ENCODE data around the gene ALAS1. TPM values are rescaled to one million over a fixed set of nuclear protein-coding genes. Genes with fewer than 3 reads are reported as not detected.
A peak's percentile ranks its signal among the peaks of the same experiment; 100 is the strongest.

The ALAS1 gene
- total RNA-seq, 6 experiments from 2014 or later = 73.4 to 783 (median 147) TPM

DNA sequence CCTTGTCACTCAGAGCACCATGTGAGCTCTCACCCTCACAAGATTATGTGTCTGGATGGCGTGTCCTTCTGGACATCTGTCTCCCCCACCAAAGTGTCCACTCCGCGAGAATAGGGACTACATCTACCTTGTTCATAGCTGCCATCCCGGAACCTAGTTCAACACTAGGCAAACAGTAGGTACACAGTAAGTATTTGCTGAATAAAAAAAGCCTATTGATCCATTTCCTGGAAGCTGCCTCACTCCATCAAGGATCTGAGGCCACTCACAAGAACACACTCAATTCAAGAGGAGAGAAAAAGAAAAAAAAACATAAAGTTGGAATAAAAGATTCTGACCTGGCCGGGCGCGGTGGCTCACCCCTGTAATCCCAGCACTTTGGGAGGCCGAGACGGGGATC is 11.2 kb upstream of the ALAS1 start:
- intact Hi-C loops (cut with DNase I) = no loop called here
- no peaks in the 10 kb centered on the region for H3K27me3 ChIP-seq
- no peak for DNase-seq
- H3K4me3 ChIP-seq = peak overlapping the region in 1 of 3 donors; percentile 31
- 73% methylated on average over 9 of the region's 9 CpGs for WGBS (ENCODE audit: insufficient coverage, low coverage, low lambda C conversion rate, missing lambda C conversion rate)
- ATAC-seq = peak in 1 of 4 donors; percentile 30
- peak overlapping the region in 2 of 3 donors; percentile 15 to 100 for H3K27ac ChIP-seq
- no peaks in the 10 kb centered on the region for H3K9me3 ChIP-seq
- peaks cover 0 to 71% (median 20%) of the 10 kb centered on the region in 4 donors for H3K4me1 ChIP-seq
- H3K36me3 ChIP-seq = no peaks in the 10 kb centered on the region
- TF ChIP-seq, protein P1, sequence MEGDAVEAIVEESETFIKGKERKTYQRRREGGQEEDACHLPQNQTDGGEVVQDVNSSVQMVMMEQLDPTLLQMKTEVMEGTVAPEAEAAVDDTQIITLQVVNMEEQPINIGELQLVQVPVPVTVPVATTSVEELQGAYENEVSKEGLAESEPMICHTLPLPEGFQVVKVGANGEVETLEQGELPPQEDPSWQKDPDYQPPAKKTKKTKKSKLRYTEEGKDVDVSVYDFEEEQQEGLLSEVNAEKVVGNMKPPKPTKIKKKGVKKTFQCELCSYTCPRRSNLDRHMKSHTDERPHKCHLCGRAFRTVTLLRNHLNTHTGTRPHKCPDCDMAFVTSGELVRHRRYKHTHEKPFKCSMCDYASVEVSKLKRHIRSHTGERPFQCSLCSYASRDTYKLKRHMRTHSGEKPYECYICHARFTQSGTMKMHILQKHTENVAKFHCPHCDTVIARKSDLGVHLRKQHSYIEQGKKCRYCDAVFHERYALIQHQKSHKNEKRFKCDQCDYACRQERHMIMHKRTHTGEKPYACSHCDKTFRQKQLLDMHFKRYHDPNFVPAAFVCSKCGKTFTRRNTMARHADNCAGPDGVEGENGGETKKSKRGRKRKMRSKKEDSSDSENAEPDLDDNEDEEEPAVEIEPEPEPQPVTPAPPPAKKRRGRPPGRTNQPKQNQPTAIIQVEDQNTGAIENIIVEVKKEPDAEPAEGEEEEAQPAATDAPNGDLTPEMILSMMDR (IDR thresholded peaks at IDR 0.05) = no peak
- TF ChIP-seq POLR2A (IDR thresholded peaks at IDR 0.05) = no peak

DNA sequence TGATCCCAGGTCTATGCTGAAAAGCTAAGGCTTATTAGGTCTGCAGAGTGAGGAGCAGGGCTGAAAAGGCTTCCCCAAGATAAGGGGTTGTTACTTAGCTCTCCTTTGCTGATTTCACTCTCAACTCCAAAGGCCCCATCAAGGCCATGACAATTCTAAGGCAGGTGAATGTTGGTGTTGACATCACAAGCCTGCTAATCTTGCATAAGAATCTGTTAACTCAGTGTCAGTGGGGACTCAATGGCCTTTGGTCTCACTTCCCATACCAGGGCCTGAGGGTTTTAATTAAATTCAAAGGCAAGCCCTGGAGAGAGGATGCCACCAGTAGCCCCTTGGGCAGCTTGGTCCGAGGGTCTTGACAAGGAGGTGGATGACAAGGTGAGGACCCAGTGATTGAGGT is 9.4 kb upstream of the ALAS1 start:
- TF ChIP-seq POLR2A (IDR thresholded peaks at IDR 0.05) = no peak
- ATAC-seq (peak; percentile 20 to 45 (median 30)), DNase-seq (peak in 1 of 3 donors; percentile 7)
- intact Hi-C loops (cut with DNase I) = no loop called here
- no peaks in the 10 kb centered on the region for H3K36me3 ChIP-seq
- H3K4me1 ChIP-seq = peaks cover 0 to 60% (median 11%) of the 10 kb centered on the region in 4 donors
- WGBS (ENCODE audit: insufficient coverage, low coverage, low lambda C conversion rate, missing lambda C conversion rate) = 83% methylated on average over 1 of the region's 1 CpG
- H3K27ac ChIP-seq = peak overlapping the region; percentile 33 to 100 (median 56)
- no peak overlapping the region for H3K4me3 ChIP-seq
- no peaks in the 10 kb centered on the region for H3K9me3 ChIP-seq
- H3K27me3 ChIP-seq = no peaks in the 10 kb centered on the region

DNA sequence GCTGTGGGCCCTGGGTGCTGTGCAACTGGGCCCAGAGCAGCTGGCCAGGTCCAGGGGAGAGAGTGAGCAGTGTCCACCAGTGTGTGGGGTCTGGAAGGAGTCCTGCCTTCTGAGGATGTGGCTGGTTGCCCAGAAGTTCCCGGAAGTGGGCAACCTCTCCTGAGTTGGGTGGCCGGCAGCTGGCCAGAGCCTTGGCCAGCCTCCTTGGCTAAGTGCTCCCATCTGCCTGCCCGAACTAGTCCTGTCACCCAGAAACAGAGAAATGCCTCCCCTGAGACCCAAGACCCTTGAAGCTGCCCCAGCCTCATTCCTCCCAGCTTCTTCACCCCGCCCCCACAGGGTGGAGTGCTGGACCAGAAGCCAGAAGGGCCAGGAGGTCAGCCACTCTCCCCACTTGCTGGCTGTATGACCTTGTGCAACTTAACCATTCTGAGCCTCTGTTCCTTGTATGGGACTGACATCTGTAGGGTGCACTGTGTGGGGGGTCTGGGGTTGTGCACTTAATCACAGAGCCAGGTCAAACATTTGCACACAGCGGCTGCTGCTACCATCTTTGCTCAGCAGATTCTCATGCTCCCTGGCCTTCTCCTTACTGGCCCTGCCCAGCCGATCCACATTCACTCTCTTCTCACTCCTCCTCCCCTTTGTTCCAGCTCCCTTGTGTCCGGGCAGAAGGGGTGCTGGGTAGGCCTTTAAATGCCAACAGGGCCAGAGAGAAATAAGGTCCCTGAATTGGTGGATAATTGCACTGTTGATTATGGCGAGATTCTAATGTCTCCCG is 7.5 kb upstream of the ALAS1 start:
- intact Hi-C loops (cut with DNase I) = no loop called here
- WGBS (ENCODE audit: insufficient coverage, low coverage, low lambda C conversion rate, missing lambda C conversion rate) = 77% methylated on average over 3 of the region's 9 CpGs
- Histone ChIP-seq H3K4me1 (peaks cover 0 to 52% (median 11%) of the 10 kb centered on the region in 4 donors), H3K9me3 (no peaks in the 10 kb centered on the region), H3K4me3 (no peak overlapping the region), H3K36me3 (no peaks in the 10 kb centered on the region), H3K27ac (peak overlapping the region in 1 of 3 donors; percentile 100), H3K27me3 (no peaks in the 10 kb centered on the region)
- ATAC-seq (no peak), DNase-seq (peak in 2 of 3 donors; percentile 19 to 54)
- TF ChIP-seq, protein P1 (IDR thresholded peaks at IDR 0.05) = no peak
- no peak for TF ChIP-seq POLR2A (IDR thresholded peaks at IDR 0.05)

DNA sequence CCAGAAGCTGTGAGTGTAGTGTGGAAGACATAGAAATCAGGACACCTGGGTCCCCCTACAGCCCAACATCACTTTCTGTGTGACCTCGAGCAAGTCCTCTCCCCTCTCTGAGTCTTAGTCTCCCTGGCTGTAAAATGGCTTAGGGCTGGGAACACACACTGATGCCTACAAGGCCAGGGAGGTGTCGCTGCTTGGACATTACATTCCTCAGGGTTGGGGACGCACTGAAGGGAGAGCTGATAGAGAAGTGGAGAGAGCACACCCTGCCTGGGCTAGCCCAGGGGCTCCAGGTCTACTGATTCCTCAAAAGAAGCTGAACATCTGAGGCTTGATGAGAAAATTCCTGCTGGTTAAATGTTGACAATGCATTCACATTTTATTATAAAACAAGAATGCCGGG is 6.3 kb upstream of the ALAS1 start:
- no peak overlapping the region for H3K27ac ChIP-seq
- no peak for ATAC-seq
- intact Hi-C loops (cut with DNase I) = no loop called here
- H3K36me3 ChIP-seq = no peaks in the 10 kb centered on the region
- no peaks in the 10 kb centered on the region for H3K9me3 ChIP-seq
- 84% methylated on average over 3 of the region's 4 CpGs for WGBS (ENCODE audit: insufficient coverage, low coverage, low lambda C conversion rate, missing lambda C conversion rate)
- H3K4me3 ChIP-seq = no peak overlapping the region
- no peak for TF ChIP-seq POLR2A (IDR thresholded peaks at IDR 0.05)
- TF ChIP-seq, protein P1 (IDR thresholded peaks at IDR 0.05) = no peak
- peaks cover 0 to 53% (median 11%) of the 10 kb centered on the region in 4 donors for H3K4me1 ChIP-seq
- no peak for DNase-seq
- no peaks in the 10 kb centered on the region for H3K27me3 ChIP-seq

DNA sequence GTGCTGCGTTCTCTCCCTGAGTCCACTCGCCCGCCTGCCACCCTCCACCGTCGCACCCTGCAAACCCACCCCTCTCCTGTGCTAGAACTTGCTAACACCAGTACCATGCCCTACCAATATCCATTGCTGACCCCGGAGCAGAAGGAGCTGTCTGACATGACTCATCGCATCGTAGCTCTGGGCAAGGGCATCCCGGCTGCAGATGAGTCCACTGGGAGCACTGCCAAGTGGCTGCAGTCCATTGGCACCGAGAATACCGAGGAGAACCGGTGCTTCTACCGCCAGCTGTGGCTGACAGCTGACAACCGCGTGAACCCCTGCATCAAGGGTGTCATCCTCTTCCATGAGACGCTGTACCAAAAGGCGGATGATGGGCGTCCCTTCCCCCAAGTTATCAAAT is 4.9 kb upstream of the ALAS1 start:
- H3K36me3 ChIP-seq = no peaks in the 10 kb centered on the region
- TF ChIP-seq POLR2A (IDR thresholded peaks at IDR 0.05) = no peak
- TF ChIP-seq, protein P1 (IDR thresholded peaks at IDR 0.05) = no peak
- no peaks in the 10 kb centered on the region for H3K27me3 ChIP-seq
- H3K4me3 ChIP-seq = no peak overlapping the region
- peaks cover 0 to 54% (median 13%) of the 10 kb centered on the region in 4 donors for H3K4me1 ChIP-seq
- H3K9me3 ChIP-seq = no peaks in the 10 kb centered on the region
- peak; percentile 88 to 95 (median 94) for DNase-seq
- peak overlapping the region in 1 of 3 donors; percentile 51 for H3K27ac ChIP-seq
- intact Hi-C loops (cut with DNase I) = no loop called here
- peak; percentile 51 to 74 (median 66) for ATAC-seq
- 9% methylated on average over 7 of the region's 18 CpGs for WGBS (ENCODE audit: insufficient coverage, low coverage, low lambda C conversion rate, missing lambda C conversion rate)
